NB4 (cell line): Measurements from ENCODE around the gene ARHGAP30.

Experiments
- MYC ChIP-seq: IDR thresholded peaks from 2 replicates; pipeline ENCODE4 v1.6.1; 2011; ENCODE audit warnings: low read depth, low read length
- POLR2A ChIP-seq: IDR thresholded peaks from 2 replicates; pipeline ENCODE4 v1.6.1; 2011; ENCODE audit warnings: mild to moderate bottlenecking; ENCODE audit not compliant: insufficient read length; ENCODE audit errors: extremely low read depth
- TF ChIP-seq, protein P1 (sequence below): IDR thresholded peaks from one replicate; pipeline ENCODE4 v1.5.1; 2012; ENCODE audit warnings: low read depth, low read length
- TF ChIP-seq, protein P2 (sequence below): IDR thresholded peaks from 2 replicates; pipeline ENCODE4 v1.6.1; 2011; ENCODE audit warnings: low read depth, low read length

DNA sequence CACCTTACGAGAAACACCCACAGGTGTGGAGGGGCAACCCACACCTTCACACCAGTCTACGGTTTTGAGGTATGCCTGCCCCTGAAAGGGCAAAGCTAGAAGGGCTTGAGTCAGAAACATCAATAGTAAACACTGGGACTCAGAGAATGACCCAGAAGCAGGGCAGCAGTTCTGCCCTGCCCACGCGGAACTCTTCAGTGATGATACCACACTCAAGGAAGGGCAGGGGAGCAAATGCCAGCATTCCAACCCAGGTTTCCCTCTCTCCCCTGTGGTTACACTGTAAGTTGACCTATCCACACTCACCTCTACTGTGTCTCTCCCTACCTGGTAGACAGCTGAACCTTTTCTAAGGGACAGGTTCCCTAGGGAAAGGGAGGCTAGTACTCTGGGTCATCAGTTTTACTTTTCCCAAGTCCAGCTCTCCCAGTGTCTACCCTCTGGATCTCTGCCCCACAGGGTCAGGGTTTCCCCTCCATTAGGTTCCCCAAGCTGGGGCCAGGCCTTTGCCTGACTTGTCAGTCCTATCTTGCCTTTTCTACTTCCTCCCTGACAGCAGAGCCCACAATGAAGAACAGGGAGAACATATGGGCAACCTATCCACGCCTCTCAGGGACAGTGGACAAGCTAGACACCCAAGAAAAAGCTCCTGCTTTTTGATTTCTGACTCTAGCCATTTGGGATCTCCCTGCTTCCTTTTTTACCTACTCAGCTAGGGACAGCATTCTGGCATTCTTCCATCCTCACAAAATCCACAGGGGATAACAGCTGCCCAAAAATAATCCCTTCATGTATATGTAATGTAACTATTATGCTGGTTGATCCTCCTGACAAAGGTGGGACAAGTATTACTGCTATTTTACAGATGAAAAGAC lies 51.7 kb downstream of the ARHGAP30 start:
- TF ChIP-seq POLR2A (no peak), MYC (no peak)
- TF ChIP-seq, protein P1, sequence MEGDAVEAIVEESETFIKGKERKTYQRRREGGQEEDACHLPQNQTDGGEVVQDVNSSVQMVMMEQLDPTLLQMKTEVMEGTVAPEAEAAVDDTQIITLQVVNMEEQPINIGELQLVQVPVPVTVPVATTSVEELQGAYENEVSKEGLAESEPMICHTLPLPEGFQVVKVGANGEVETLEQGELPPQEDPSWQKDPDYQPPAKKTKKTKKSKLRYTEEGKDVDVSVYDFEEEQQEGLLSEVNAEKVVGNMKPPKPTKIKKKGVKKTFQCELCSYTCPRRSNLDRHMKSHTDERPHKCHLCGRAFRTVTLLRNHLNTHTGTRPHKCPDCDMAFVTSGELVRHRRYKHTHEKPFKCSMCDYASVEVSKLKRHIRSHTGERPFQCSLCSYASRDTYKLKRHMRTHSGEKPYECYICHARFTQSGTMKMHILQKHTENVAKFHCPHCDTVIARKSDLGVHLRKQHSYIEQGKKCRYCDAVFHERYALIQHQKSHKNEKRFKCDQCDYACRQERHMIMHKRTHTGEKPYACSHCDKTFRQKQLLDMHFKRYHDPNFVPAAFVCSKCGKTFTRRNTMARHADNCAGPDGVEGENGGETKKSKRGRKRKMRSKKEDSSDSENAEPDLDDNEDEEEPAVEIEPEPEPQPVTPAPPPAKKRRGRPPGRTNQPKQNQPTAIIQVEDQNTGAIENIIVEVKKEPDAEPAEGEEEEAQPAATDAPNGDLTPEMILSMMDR: no peak
- TF ChIP-seq, protein P2, sequence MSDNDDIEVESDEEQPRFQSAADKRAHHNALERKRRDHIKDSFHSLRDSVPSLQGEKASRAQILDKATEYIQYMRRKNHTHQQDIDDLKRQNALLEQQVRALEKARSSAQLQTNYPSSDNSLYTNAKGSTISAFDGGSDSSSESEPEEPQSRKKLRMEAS: no peak
